Inflammatory macrophage treated with lipopolysaccharide for 4 hours (primary cell): ENCODE measurements around the gene ELOA.
"Not testable (repeated sequence)": the region's sequence is repeated elsewhere in the genome, so short reads cannot be mapped to it uniquely, and the experiment has no call there.

Source experiments
- DNase-seq: peaks from one replicate; pipeline ENCODE4 v3.0.0-alpha.2; 2020

The ELOA gene

DNA sequence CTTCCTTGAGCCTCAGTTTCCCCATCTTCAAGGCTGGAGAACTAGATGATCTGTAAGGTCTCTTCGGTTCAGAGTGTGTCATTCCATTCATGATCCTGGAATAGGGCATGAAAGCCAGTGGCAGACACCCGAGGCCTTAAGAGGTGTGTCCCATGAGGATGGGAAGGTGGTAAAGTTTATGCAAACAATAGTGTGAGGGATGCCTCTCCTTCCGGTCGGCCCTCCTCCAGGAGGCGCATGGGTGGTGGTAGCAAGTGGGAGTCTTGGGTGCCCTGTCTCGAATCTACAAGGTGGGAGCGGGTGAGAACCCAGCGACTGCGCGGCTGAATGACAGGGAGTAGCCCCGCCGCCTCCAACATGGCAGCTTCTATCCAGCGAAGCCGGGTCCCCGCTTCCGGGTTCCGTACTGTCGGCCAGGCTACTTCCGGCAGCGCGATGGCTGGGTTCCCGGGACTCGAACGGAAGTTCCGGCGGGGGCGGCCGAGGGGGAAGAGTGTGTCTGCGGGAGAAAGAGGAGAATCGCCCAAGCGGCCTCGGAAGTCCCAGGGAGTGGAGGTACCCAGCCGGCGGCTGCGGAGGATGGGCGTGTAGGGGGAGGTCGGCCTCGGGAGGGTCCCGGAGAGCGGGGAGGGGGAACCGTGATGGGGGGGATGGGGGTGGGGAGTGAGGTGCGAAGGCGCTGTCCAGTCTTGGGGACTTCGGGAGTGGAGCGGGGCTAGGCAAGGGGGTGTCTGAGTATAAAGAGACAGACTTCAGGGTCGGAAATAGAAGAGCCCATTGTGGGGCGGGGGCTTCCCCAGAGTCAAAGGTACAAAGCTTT lies 47.6 kb downstream of the ELOA start, which contains the start of gene LYPLA2:
Gene LYPLA2 (plus strand): TSS at position 450 of the 820 bp plus-strand sequence. CDS start 1,538 bp downstream, outside the sequence.
- peak; percentile 93 for DNase-seq

DNA sequence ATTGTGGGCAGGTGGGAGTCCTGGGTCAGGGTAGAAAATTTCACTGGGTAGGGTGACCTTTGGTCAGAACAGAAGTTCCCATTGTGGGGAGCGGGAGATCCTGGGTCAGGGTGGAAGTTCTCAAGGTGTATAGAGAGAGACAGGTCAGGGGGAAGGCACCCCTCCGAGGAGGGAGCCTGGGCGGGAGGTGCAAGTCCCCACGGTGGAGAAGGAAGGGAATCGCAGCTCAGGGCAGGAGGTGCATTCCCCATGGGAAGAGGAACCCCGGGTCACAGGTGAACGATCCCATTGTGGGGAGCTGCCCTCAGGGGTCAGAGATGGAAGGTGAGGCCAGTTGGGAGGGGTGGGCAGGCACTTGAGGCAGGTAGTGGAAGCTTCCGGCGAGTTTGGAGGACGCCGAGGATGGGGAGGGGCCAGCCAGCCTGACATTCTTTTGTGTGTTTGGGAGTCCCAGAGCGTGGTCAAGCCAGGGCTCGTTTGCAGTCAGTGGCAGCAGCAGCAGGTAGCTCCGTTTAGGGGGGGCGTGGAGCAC lies 48.3 kb downstream of the ELOA start:
- DNase-seq, result no peak

DNA sequence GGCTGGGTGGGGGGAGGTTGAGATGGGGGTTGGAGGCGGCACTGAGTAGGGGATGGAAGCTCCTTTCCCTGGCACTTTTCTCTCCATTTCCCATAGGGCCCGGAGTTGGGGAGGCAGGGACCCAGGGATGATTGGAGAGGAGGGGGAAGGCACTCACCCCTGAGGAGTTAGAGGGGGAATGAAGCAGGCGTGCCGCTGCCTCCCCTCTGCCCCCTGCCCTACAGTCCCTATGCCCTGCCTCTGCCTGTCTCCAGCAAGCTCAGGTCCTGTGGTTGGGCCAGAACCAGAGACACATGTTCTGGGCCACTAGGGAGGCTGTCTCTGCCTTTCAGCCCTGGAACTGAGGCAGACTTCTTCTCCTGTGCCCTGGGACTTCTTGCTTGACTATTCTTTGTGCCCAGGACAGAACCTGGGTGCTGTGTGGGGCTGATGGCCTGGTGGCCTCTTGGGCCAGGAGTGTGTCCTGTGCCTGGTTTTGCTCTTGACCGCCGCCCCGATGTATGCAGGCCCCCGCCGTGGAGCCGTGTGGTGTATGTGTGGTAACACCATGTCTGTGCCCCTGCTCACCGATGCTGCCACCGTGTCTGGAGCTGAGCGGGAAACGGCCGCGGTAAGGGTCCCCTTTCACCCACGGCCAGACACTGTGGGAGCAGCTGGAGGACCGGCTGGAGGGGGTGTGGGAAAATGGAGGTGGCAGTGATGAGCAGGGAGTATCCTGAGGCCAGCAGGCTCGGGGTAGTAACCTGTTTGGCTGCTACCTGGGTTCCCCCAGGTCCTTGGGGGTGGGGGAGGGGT lies 49.1 kb downstream of the ELOA start:
- DNase-seq, result no peak

DNA sequence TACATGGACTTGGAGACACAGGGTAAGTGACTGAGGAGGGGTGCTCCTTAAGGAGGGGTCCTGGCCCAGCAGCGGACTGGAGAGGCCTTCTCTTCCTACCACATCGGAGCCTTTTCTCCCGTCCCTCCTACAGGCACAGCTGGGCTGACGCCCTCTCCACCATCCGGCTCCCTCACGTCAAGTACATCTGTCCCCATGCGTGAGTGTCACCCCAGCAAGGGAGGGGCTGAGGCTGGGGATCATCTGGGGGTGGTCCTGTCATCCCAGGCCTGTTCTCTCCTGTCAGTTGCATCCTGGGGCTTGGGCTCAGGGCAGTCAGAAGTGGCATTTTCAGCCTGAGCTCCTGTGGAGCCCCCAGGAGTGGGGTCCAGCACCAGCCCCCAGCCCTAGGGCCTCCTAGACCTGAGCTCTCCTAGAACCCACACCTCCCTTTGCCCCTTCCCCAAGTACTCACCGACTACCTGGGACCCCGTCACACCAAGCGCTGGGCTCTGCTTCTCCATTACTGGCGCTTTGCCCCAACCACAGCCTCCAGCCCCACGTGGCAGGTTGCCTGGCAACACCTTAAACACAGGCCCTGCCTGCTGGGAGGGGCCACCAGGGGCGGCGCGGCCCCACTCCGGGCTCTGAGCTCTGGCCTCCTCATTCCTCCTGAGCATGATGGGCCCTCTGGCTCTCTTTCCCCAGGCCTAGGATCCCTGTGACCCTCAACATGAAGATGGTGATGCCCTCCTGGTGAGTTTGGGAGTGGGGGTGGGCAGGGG lies 49.9 kb downstream of the ELOA start:
- no peak for DNase-seq

DNA sequence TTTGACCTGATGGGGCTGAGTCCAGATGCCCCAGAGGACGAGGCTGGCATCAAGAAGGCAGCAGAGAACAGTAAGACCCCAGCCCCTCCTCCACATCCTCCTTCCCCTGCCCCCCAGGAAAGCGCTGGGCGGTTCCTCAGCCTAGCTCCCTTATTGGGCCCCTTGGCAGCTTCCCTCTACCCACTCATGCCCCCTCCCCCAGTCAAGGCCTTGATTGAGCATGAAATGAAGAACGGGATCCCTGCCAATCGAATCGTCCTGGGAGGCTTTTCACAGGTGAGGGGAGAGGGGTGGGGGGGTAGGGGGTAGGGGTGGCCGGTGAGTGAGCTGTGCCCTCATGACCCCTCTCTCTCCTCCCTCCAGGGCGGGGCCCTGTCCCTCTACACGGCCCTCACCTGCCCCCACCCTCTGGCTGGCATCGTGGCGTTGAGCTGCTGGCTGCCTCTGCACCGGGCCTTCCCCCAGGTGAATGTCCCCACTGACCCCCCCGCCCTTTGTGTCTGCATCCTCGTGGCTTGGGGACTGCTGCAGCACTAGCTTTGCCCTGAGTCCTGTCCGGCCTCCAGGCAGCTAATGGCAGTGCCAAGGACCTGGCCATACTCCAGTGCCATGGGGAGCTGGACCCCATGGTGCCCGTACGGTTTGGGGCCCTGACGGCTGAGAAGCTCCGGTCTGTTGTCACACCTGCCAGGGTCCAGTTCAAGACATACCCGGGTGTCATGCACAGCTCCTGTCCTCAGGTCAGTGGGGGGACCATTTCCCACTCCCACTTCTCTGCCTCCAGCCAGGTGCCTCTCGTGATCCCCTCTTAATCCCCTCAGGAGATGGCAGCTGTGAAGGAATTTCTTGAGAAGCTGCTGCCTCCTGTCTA lies 50.8 kb downstream of the ELOA start:
- DNase-seq, result no peak

DNA sequence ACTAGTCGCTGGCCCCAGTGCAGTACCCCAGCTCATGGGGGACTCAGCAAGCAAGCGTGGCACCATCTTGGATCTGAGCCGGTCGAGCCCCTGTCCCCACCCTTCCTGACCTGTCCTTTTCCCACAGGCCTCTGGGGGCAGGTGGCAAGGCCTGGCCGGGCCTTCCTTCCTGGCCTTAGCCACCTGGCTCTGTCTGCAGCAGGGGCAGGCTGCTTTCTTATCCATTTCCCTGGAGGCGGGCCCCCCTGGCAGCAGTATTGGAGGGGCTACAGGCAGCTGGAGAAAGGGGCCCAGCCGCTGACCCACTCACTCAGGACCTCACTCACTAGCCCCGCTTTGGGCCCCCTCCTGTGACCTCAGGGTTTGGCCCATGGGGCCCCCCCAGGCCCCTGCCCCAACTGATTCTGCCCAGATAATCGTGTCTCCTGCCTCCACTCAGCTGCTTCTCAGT lies 51.5 kb downstream of the ELOA start:
- not testable (repeated sequence) for DNase-seq

DNA sequence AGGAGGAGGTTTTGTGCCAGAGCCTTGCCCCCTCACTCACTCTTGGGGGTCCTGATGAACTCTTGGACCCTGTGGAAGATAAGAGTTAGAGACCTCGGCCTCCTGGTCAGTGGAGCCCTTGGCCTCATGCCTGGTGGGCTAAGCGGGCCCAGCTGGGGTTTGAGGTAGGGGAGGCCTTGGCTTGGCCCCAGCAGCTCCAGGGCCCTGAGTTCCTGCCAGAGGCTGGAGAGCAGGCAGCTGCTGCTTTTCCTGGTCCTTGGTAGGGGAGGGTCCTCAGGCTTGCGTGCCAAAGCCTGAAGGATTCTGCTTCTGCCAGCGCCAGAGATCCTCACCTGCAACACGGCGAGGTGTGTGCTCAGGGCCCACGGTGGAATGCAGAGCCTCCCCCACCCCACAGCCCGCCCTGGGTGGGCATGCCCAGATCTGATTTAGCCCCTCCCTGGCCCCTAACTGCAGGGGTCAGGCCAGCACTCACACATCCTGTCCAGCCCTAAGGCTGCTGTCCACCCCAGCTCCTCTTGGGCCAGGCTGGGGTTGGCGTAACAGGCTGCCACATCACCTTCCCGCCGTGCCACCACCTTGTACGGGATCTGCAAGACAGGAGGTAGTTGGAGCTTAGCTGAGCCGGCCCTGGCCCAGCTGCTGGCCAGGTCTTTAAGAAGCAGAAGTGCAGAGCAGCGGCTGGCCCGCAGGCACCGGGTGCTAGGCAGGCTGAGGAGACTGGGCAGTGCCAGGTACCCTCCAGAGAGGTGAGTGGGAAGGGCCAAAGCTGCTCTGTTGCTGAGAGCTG lies 52.6 kb downstream of the ELOA start:
- DNase-seq, result no peak

DNA sequence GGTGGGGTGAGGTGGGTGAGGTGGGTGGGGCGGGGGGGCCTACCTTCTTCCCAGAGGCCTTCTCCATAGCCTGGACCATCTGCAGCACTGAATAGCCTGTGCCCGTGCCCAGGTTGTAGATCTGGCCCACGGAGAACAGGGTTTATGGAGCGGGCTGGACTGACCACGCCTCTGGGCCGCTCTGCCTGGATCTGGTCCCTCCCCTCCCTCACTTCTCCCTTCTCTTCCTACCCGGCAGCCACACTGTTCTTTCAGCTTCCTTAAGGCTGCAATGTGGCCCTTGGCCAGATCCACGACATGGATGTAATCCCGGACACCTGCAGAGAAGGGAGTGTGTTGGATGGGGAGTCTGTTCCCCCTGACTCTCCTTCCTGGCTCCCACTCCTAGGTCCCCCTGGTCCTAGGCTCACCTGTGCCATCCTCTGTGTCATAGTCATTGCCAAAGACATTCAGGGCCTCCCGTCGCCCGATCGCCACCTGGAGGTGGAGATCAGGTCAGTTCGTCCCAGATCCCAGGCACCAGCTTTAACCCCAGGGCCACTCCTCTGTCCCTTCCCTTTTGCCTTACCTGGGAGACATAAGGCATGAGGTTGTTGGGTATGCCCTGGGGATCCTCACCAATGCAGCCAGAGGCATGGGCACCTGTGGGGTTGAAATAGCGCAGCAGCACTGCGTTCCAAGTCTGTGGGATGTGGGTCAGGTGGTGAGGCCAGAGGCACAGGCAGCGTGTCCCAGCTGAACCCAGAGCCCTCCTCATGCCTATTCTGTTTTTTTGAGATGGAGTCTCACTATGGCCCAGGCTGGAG lies 53.4 kb downstream of the ELOA start:
- no peak for DNase-seq

DNA sequence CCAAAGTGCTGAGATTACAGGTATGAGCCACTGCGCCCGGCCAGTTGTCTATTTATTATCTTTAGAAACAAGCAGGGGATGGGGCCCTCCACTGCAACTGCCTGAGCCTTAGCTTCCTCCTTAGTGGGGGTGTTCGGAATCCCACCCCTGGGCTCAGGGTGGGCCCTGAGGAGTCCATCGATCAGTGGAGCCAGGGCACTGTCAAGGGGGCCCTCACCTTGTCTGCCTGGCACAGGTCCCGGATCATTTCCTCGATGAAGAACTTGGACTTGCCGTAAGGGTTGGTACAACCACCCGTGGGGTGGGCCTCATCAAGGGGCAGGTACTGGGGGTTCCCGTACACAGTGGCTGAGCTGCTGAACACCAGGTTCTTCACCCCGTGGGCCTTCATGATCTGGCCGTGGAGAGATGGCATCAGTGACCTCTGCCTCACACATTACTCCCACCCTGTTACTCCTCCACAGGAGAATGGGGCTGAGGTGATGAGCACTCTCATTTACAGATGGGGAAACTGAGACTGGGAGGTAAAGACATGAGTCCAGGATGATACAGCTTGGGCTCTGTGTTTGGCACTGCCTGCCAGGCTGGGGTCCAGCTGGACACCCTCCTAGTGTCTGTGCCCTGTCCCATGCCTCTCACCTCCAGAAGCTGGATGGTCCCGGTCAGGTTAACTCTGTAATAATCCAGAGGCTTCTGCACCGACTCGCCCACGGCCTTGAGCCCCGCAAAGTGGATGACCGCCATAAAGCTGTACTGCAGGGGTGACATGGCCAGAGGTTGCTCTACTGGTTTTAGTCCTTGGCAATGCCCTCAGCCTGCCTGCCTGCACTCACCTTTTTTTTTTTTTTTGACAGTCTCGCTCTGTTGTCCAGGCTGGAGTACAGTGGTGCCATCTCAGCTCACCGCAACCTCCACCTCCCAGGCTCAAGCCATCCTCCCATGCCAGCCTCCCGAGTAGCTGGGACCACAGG lies 54.5 kb downstream of the ELOA start:
- no peak for DNase-seq

DNA sequence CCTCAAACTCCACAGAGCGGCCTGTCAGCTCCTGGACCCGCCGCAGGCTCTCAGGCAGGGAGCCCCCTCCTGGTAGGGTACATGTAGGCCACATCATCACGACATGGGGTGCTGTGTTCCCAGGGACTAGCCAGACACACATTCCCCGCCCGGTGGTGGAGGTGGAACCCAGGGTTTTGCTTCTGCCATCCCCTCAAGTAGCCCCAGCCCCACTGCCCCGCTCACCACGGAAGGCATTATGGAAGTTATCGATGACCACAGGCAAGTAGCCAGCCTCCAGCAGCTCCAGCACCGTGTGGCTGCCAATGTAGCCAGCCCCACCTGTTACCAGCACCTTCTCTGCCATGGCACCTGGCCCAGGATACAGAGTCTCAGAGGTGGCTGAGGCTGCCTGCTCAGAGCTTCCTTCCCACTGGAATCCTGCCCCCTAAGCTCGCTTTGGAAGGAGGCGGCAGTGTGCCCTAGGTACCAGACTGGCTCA lies 55.4 kb downstream of the ELOA start:
- DNase-seq, result no peak

DNA sequence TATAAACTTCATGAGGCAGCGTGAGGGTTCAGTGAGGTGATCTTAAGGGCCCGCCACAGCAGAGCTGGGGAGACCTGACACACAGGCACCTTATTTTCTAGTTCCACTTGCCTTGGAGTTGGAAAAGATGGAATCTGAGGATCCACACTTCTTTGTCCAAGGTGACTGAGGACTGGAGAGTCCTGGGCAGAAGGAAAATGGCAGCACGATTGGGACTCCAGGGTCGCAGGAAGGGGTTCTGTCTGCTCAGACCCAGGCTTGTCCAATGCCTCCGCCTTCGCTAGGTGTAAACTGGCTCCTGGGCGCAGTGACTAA lies 55.9 kb downstream of the ELOA start:
- DNase-seq, result no peak

DNA sequence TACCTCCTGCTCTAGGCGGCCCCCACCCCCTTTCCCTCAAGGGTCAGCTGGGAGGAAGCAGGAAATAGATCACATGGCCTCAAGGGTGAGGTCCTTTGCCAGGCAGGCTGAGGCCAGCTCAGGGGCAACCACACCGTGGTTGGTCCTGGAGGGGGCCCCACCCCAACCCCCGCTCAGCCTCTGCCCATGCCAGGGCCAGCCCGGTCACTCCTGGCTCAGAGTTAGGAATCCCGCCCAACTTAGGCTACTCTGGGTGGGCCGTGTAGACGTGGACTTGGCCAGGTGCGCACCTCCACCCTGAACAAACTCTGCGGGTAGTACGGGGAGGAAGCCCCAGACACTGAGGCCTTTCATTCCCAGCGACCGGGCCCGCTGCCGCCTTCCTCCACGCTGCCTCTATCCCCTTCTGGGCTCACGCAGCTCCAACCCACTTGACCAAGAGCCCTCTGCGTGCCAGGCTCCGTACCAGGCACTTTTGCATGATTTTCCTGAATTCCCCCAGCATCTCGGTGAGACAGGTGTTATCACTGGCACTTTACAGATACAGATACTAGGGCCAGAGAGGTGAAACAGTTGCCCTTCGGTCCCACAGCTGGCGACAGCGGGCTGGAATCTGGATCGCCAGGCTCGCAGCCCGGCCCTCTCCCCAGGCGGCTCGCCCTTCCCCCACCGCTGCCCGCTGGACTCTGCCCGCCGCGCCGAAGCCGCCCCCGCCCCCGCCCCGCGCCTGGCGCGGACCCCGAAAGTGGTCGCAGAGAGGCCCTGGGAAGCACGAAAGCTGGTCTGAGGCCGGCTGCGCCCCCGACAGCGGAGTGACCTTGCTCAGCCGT lies 56.5 kb downstream of the ELOA start:
- DNase-seq, result no peak

DNA sequence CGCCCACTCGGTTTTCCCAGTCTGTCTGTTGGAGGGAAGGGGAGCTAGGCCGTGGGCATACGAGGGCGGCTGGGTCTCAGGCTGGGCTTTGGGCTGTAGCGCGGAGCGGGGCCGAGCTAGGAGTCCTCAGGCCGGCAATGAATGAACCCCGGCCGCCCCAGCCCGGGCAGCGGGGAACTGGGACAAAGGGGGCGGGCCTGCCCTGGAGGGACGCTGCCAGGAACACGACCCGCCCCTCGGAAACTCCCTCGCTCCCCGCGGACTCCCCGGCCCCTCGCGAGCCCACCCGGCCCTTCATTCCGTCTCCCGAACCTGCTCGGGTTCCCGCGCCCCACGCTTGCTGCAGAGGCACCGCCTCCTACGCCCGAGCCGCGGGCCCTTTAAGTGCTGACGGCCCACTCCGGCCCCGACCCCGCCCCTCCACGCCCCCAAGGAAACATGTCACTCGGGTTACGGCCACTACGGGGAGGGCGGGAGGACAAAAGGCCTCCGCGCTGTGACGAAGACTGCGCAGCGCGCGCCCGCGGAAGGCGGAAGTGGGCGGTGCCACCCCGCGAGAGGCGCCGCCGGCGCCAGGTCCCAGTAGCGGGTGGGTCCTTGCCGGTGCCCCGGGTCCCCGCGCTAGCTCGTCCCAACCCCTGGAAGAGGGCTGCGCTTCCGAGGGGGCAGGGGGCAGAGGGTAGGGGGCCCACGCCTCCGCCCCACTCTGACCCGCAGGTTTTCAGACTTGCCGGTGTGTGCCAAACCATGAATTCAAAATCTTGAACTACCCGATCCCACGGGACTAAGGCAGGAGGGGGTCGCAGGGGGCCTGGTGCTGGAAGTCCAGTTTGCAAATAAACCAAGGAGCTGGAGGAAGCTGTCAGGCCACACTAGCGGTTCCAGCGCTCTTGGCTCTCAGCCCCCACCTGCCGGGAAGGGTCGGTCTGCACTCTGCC lies 57.4 kb downstream of the ELOA start, which contains the start of gene GALE:
Gene GALE (minus strand): TSS at position 355 of the 938 bp plus-strand sequence. CDS start 1,747 bp downstream, outside the sequence.
- peak; percentile 97 for DNase-seq

DNA sequence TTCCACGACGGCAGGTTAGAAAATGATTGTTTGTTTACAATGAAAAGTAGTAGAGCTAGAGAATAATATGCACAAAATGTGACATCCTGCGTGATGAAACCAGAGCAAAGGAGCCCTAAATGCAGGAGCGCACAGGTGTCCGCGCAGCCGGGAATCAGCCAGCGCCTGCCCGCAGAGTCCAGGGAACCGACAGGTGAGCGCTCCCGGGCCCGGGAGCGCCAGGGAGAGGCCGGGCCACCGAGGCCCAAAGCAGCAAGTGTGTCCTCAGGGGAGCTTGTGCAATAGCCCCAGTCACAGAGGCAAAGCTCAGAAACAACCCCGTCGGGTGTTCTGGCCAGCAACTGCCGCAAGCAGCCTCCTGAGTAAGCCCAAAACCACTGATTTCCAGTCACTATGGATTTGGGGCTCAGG lies 58.1 kb downstream of the ELOA start:
- no peak for DNase-seq

DNA sequence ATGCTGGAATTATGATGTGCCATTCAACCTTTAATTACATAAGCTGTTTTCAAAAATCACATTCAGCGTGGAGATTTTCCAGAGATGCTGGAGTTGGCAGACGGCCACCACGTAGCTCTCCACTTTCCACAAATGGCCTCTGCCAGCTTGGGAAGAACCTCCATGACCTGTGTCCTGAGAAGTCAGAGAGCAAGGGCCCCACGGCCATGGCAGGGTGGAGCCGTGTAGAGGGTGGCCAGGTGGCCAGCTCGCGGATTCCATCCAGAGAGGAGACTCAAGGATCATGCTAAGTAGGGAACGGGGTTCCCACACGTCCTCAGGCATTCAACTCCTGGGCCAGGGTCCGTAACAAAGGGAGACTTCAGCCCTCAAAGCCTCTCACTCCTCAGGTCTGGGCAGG lies 58.6 kb downstream of the ELOA start:
- no peak for DNase-seq

DNA sequence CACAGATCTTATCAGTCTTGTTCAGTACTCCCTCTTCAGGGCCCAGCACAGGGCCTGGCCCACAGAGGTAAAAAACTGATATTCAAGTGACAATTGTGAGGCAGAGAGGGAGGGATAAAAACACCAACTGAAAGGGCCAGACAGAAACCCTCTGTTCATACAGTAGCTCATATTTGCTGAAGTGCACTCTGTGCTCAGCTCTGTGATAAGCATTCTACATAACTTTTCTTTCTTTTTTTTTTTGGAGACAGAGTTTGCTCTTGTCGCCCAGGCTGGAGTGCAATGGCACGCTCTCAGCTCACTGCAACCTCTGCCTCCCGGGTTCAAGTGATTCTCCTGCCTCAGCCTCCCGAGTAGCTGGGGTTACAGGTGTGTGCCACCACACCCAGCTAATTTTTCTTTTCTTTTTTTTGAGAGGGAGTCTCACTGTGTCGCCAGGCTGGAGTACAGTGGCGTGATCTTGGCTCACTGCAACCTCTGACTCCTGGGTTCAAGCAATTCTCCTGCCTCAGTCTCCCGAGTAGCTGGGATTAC lies 59.6 kb downstream of the ELOA start:
- DNase-seq, result not testable (repeated sequence)
